SK-MEL-5 (cell line): ENCODE measurements around the gene PREB. TPM values are rescaled to one million over a fixed set of nuclear protein-coding genes. Genes with fewer than 3 reads are reported as not detected.
"Not testable (repeated sequence)": the region's sequence is repeated elsewhere in the genome, so short reads cannot be mapped to it uniquely, and the experiment has no call there.

Experiments used
- DNase-seq: peaks from one replicate; pipeline ENCODE4 v3.0.0-alpha.2; 2016; ENCODE audit warnings: low read depth, low spot score
- in situ Hi-C: cut with HindIII; loops from 2 replicates; pipeline ENCODE4 v1.10.0; 2016; ENCODE audit warnings: low sequenced_read_pairs, high pct_unique_total_duplicates, low pct_unique_long_range_greater_than_20kb
- polyA plus RNA-seq, 2 experiments: library from polyadenylated mRNA; depleted of rRNA; stranded (reverse); fragments of >200 nt; gene quantifications; 2 replicates each; pipeline ENCODE4 v1.2.3, GENCODE V29; 2015
- total RNA-seq: library from RNA; depleted of rRNA; stranded (reverse); fragments of >200 nt; shearing (Covaris generic); gene quantifications from 2 replicates; pipeline ENCODE4 v1.2.3, GENCODE V29; 2014; rRNA removed

Gene PREB
- total RNA-seq: 95.3 and 98.1 TPM in 2 replicates
- 121 and 144 TPM in 2 replicates for polyA plus RNA-seq (2015; cell fraction: cytosol; rRNA removed)
- 204 and 257 TPM in 2 replicates for polyA plus RNA-seq (2015; cell fraction: nucleus; rRNA removed)

GRCh38 chr2:27133905-27134780, at the start of gene PREB:
Gene PREB (minus strand): TSS chr2:27134636. CDS start chr2:27134421, 215 bp downstream.
- in situ Hi-C loops: no loop called here
- DNase-seq: peak; percentile 97

GRCh38 chr2:27184115-27184514, 49.7 kb upstream of the PREB start:
- DNase-seq: no peak
- in situ Hi-C loops: no loop called here

- no peak for DNase-seq
- in situ Hi-C loops: no loop called here
These were observed 47.9 kb upstream of the PREB start for GRCh38 chr2:27182346-27182745.

GRCh38 chr2:27179344-27180000, 45.0 kb upstream of the PREB start:
- DNase-seq: no peak
- in situ Hi-C loops: no loop called here

- in situ Hi-C loops: no loop called here
- no peak for DNase-seq
These were observed 44.0 kb upstream of the PREB start for GRCh38 chr2:27178469-27178868.

- DNase-seq: no peak
These were observed 43.3 kb upstream of the PREB start for GRCh38 chr2:27177441-27178351.

GRCh38 chr2:27175781-27176180, 41.3 kb upstream of the PREB start:
- DNase-seq, in situ Hi-C loops: not testable (repeated sequence)

More at GRCh38 chr2:27177441-27178351, 43.3 kb upstream of the PREB start:
- in situ Hi-C loops: no loop called here

- in situ Hi-C loops: no loop called here
These were observed 40.9 kb upstream of the PREB start for GRCh38 chr2:27175330-27175729.

GRCh38 chr2:27174638-27175037, 40.2 kb upstream of the PREB start:
- in situ Hi-C loops: no loop called here
- no peak for DNase-seq

More at GRCh38 chr2:27175330-27175729, 40.9 kb upstream of the PREB start:
- no peak for DNase-seq

GRCh38 chr2:27171351-27171848, 37.0 kb upstream of the PREB start:
- no peak for DNase-seq
- in situ Hi-C loops: no loop called here

- in situ Hi-C loops: no loop called here
- no peak for DNase-seq
These were observed 36.3 kb upstream of the PREB start for GRCh38 chr2:27170581-27171337.

GRCh38 chr2:27164960-27165763, 30.7 kb upstream of the PREB start:
- no peak for DNase-seq
- in situ Hi-C loops: no loop called here

GRCh38 chr2:27162151-27163121, 28.0 kb upstream of the PREB start:
- in situ Hi-C loops: no loop called here
- peak; percentile 22 for DNase-seq

- DNase-seq: no peak
- in situ Hi-C loops: no loop called here
These were observed 25.8 kb upstream of the PREB start for GRCh38 chr2:27160191-27160590.

- DNase-seq: no peak
- in situ Hi-C loops: no loop called here
These were observed 24.8 kb upstream of the PREB start for GRCh38 chr2:27159271-27159670.
